Muscle of back (tissue), 11 donors: ENCODE results near the gene AFF3. TPM values are rescaled to one million over a fixed set of nuclear protein-coding genes. Genes with fewer than 3 reads are reported as not detected.
A peak's percentile ranks its signal among the peaks of the same experiment; 100 is the strongest.

Experiments
- DNase-seq, 3 donors: peaks; one replicate each; pipeline versions ENCODE4 v3.0.0 to v3.0.0-alpha.2; 2013
- polyA plus RNA-seq, 10 donors: library from polyadenylated mRNA; unstranded; fragments of 120-200 nt; gene quantifications; one replicate each; pipeline ENCODE4 v1.2.1, GENCODE V29; 2013; ENCODE audit not compliant: insufficient read length in 10 of 10

AFF3 gene
- polyA plus RNA-seq, 10 donors, result 2.9 to 7.0 (median 4.0) TPM

DNA sequence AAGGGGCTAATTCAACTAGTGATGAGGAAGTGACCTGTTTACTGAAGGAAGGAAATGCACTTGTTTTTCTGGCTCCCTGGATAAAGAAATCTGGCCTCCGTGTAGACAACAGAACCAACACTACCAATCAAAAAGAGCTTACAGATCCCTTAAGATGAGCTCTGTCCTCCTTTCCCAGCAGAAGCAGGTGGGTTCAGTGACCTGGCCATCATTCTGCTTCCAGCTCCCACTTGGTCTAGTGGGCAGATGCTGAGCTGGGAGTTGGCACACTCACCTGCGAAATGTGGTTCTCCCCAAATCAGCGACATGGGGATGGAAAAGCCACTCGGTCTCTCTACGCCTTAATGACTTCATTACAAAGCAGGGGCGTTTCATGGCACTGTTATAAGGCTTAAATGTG, 132.6 kb downstream of the AFF3 start:
- no peak for DNase-seq

DNA sequence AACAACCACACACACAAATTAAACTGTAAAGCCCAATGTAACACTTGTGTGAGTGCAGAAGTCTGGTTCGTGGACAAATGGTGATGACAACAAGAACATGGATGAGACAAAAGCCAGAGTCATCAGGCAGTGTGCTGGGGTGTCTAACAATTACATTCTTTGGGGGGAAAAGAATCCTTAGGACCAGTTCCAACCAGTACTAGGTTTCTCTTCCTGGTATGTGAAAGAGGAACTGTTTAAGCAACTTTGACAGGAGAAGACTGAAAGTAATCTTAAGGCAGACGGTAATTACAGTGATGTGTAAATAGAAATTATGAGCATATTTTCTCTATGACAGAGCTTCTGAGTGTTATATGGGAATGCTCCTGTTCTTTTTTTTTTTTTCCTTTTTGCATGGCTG, 133.4 kb downstream of the AFF3 start:
- DNase-seq, result peak in 1 of 3 donors; percentile 87

DNA sequence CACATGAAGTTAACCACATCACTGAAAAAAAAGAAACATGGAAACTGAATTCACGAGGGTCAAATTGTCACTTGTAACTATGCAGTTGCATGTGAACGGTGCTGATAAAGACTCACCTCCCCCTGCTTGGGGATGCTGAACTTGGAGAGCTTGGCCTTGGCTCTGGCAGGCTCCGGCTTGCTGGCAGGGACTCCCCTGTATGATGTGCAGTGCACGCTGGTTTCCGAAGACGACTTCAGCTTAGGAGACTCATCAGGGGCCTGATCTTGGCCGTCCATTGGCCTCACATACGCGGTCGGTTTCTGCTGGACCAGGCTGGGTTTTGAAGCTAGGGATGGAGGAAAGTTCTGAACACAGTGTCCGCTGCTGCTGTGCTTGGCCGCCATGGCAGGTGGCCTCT, 135.9 kb downstream of the AFF3 start:
- DNase-seq, result no peak

DNA sequence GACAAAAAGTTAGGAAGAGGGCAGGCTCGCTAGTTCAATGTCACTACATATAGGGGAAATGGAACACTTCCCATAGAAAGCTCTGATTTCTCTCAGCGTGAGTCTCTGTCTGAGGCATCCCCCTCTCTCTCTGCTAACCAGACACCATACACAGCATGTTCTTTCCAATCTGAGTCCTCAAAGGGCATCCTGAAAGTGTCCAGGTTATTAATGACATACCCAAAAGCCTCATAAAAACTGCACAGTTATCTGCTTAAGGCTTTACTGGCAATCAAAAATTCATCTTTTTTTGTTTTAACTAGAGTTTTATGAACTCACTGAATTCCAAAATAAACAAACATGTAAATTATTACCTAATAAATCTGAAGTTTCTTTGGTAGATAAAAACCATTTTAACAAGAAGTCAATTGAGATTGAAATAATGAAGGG, 137.4 kb downstream of the AFF3 start:
- DNase-seq, result no peak

DNA sequence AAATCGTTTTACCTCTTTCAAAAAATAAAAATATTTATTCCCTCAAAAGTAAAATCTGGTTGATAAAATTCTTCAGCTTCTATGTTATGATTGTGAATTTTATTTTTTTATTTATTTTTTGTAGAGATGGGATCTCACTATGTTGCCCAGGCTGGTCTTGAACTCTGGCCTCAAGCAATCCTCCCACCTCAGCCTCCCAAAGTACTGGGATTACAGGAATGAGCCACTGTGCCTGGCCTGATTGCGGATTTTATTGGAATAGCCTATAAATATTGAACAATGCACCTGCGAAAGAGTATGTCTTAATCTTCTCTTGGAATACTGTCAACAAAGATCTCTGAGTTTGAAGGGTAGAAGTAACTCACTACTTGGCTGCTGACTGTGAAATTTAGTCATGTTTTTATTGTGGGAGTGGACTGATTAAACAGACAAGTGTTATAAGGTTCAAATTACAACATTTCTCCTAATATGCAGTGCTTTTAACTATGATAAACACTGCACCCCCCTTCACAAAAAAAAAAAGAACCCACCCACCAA, 138.0 kb downstream of the AFF3 start:
- DNase-seq, result no peak

DNA sequence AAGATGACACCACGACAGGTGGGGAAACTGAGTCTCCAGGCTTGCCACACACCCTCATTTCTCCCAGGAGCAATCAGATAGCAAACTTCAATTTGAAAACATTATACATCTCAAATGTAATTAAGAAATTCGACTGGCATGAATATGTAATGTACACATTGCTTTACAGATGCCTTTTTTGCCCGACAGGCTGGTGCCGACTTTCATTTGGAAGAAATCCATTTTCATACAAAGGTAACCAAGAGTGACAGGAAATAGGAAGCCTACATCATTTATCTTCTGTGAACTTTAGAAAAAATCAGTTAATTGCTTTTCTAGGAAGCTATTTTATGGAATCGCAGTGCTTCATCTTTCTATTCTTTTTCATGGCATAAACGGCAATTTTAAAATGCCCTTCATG, 140.3 kb downstream of the AFF3 start:
- DNase-seq, result no peak

DNA sequence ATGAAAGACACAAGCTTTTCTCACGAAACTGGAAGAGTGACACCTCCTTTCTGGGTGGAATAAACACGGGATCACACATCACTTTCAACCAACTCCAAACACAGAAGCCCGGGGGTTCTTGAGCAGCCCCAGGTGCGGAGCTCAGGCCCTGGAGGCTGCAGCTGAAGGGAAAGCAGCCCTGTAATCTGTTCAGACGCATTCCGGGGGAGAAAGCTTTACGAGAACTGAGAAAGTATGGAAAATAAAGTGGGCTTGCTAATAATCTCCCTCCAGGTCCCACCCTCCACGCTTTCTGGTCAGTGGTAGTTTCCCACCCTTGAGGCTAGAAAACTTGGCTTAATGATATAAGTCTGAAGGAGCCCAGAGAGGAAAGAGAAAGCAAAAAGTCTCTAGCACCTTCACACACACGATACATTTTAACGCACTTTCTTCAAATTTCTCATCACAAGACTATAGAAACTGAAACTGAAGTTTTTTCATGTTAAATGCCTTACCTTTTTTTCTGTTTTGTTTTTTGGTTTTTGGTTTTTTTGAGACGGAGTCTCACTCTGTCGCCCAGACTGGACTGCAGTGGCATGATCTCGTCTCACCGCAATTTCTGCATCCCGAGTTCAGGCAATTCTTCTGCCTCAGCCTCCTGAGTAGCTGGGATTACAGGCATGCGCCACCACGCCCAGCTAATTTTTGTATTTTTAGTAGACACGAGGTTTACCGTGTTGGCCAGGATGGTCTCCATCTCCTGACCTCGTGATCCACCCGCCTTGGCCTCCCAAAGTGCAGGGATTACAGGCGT, 141.3 kb downstream of the AFF3 start:
- DNase-seq, result peak in 1 of 3 donors; percentile 62

DNA sequence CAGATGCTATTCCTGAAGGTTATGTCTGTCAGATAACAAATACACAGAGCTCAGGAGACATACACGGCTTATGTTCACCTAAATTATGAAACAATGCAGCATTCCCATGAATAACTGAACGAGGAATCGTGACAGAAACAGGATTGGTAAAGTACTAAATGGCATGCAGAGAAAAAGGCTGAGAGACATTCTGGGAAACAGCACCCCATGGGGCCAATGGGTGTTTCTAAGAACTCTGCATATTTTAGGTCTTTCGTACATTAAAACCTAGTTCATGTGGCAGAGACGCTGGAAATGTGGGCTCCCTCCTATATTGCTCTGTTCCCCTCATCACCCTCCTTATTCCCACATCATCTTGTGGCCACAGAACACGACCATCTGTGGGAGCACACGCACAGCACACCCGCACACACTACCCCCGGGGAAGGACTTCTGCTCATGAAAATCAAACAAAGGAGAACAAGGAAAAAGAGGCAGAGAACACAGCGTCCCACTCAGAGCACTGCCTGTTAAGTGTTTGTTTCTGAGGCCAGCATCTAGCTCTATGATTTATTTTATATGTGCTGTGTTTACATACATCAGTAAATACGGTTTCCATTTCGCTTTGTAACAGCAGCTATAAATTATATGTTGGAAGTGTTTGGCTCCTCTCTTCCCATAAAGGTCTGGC, 143.6 kb downstream of the AFF3 start:
- DNase-seq, result peak in 1 of 3 donors; percentile 56

DNA sequence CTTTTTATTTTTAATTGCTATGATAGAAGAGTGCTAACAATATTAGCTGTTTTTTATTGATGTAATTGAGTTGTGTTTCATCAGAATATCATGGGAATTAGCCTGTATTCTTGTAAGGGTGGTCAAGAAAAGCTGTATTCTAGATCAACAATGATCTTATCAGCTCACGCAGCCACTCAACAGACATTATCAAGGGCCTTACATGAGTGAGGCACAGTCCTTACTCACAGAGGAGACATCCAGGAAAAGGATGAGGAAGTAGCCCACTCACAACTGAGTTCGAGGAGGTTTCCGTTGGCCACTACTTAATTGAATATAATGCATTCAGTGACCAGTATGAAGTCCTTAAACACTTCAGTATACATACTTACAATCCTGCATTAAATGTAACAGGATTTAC, 152.5 kb downstream of the AFF3 start:
- DNase-seq, result no peak

DNA sequence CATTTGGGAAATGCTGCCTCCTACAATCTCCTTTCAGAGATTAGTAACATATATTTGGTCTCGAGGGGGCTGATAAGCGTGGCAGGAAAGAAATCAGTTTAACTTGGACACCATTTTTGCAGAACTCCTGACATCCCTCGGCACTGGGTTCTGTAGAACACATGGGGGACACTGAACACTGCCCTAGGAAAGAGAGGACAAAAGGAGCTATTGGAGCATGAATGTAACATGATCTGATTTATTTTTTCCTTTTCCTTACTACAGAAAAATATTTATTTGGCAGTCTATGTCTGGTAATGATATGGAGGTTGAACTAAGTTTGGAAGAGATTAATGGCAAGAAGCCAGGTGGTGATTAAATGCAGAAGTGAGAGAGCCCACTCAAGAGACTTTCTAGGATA, 153.8 kb downstream of the AFF3 start:
- DNase-seq, result peak in 2 of 3 donors; percentile 50 to 73

DNA sequence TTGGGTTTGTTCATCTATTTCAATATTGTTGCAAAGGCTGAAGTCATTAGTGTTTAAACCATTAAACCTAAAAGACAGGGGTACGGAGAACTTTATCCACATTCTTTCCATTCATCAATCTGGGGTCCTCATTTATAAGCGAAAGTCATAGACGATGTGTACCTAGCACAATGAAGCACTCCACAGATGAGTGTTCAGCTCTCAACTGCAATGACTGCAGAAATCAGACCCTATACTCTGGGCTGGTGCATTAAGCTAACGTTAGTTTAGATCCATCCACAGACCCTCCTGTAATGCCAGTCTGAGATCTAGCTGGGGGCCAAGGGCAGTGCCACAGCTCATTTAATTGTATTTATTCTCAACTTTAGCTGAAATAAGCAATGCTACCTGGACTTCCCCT, 155.2 kb downstream of the AFF3 start:
- DNase-seq, result no peak

DNA sequence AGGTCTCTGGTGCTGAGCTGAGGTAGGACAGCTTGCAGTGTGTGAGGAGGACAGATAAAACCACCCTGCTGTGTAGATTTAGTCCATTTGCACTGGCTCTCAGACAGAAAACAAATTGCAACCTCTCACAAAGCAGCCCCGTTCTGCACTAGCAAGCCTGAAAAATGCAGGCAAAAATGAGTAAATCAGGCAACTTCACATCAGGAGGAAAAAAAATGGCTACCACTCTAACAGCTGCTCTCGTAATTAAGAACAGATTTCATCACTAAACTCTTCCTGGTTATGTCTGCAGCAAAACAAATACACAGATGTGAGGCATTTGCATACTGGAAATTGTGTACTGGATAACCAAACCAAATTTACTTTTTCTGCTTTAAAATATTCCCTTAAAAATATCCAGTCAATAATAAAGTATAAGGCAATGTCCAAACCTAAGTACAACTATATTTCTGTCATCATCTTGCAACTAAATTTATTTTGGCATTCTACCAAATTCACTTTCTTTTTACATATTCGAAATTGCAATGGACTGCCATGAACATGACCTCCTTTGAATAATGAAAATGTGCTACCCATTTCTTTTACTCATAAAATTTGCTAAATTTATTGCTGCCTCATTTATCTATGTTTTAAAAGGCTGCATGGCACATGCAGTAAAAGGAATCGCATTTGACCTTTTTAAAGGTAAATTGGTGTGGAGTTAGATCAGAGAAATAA, 157.4 kb downstream of the AFF3 start:
- peak; percentile 73 to 90 (median 77) for DNase-seq

DNA sequence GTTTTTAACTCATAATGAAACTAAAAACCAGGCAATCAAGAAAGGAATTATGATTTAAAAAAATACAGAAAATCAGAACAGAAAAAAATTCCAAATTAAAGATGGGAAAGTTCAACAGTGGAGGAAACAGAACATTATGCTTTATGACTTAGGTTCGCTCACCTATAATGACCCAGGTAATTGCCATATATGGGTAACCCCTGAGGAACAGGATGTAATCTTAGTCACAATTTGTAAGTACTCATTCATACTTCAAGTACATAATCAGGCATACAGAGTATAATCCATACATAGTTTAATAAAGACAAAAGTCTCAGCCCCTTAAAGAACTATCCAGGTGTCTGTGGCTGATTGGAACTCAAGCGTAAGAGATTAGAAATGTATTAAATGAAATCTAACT, 159.6 kb downstream of the AFF3 start:
- DNase-seq, result no peak

DNA sequence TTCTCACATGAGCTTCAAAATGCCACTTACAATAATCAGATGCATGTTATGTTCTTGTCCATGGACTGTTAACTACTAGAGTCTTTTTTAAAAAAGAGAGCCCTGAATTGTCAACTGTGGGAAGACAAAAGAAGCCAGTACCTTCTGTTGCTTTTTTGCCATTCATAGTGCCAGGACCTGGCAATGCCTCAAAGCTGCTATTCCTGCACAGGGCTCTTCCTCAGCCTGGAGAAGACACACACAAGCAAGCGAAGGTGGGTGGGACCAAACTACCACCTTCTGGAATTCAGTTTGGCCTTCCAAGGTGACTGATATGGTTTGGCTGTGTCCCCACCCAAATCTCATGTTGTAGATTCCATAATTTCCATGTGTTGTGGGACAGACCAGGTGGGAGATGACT, 160.6 kb downstream of the AFF3 start:
- no peak for DNase-seq

DNA sequence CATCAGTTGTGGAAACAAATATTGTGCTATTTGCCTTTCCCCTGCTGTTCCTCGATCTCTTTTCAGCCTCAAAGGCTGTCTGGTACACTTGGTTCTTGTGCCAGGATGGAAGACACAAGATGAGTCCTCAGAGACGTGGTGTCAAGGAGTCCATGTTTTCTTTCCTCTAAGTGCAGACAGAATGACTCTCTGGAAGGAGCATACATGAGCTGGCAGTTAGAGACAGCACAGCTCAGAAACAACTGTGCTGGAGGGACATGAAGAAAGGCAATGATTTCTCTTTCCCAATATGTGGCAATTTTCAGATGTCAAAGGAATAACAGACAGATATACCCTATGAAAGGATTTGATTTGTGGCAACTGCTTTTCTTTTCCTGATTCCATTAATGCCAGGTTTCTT, 162.2 kb downstream of the AFF3 start:
- no peak for DNase-seq

DNA sequence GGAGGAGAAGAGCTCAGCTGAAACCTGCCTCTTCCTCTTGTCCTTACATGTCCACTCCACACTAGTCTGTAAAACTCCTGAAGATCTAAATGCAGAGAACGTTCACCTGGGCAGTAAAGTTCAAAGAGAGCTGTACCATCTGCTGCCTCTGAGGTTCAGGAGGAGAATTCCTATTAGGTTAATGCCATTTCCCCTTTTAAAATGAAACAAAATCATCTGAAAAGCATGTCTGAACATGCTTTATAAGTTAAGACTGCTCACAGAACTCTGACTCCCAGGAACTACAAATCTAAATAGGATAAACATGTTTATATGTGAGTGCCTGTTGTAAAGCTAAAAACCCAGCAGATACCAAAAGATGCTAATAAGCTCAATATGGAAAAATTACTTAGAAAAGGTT, 164.4 kb downstream of the AFF3 start:
- no peak for DNase-seq

DNA sequence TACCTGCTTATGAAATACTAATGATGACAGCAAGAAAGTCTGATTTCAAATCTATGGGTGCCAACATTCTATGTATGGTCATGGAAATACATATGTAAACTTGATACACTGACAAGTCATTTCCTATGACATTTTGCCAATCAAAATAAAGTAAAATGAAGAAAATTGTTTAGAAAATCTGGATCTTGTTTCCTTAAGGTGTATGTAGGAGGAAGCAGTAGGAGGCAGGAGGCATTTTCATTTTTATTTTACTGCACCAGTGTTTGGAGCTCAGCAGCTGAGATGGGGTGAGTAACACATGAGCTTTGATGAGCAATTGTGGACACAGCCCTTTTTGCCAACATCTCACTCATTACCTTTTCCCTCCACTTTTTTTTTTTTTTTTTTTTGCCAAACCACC, 167.0 kb downstream of the AFF3 start:
- peak in 1 of 3 donors; percentile 42 for DNase-seq

DNA sequence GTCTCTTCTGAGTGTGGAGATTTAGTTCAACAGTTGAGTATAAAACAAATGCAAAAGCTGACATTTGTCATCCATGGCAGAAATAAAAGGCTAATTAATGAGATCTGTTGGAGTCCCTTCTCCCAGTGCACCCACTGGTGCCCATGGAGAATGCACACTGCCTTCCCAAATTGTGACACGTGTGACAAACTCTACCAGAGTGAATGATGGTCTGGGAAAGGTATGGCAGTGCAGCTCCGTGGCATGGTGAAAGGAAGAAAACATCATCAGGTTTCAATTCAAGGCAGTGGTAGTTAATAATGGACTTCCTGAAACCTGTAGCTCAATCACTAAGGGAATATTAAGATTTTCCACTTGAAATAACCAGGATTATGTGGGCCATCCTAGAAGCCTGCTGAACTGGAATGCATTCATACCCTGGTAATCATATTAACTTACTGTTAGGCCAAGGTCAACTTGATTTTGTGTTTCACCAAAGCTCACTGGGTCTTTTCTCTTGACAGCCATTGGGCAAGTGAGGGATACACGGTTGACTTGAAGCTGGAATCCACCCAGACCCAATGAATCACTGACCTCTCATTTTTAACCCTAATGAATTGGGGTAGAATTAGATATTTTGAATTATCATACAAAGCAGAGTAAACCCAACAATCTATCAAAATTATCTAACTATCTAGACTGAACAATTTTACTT, 167.6 kb downstream of the AFF3 start:
- no peak for DNase-seq

DNA sequence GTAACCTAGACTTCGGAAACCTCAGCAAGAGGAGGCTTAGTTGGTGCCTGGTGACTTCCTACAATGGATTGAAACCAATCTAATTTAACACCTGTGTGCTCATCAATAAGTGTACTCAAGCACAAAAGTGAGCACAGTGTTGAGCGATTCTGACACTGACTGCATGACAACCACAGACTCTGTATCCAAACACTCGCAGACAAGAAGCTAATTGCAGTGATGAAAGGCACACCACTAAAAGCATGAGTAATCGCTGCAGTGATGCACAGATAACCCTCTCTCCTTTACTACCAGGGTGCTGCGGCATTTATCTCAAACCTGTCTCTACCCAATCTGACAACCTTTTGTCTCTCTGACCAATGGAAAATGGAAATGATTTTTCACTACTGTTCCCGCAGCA, 168.1 kb downstream of the AFF3 start:
- no peak for DNase-seq

DNA sequence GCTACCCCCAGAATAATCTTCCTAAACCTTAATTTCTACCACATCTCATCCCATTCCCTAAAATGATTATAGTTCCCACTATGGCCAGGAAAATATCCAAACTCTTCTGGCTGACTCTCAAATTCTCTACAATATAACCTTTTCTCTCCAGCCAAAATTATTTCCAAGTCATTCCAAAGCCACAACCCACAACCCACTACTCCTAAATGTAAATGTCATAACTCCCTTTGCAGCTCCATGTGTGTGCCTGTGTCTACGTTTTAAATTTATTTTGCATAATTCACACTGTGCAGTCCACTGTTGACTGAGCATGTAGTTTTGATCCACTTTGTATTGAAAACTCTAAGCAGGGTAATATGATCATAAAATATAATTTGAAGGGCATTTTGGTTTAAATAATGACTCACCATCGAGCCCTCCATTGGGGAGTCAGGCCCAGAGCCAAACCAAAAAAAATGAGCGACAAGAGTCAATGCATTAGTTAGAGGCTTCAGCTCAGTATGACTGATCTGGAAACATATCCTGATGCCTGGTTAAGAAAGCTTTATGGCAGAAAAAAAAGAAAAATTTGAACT, 171.0 kb downstream of the AFF3 start:
- peak in 1 of 3 donors; percentile 42 for DNase-seq

DNA sequence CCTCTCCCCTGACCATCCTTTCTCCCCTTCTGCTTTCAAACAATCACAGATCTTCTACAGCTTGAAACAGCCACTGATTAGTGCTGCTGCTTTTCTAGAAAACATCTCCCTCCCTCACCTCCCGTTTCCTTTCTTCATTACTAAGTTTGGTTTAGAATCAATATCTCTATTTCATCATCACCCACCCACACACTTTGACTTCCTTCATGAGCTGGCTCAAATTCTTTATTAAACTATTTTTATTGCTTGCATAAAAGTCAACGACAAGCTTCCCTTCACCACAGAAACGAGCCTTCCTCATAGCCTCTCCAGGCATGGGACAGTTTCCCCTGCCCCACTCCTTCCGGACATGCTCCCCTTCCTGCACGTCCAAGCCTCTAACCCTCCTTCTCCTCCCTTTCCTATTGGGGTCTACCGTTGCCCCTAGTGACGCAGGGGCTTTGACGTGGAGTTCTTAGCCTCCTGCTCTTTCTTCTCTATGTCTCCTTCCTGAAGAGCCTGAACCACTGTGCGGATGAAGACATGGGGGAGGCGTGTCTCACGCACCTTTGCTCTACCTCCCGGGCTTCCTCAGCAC, 172.0 kb downstream of the AFF3 start:
- no peak for DNase-seq
